HL-60 (cell line): Measurements from ENCODE around the gene MYPN.

Source experiments
- CTCF ChIP-seq: IDR thresholded peaks from one replicate; pipeline ENCODE4 v1.5.1; 2011; ENCODE audit warnings: low read length, control low read depth, inconsistent platforms; ENCODE audit not compliant: insufficient read depth
- POLR2AphosphoS5 ChIP-seq: IDR thresholded peaks from 2 replicates; pipeline ENCODE4 v1.6.1; 2012; ENCODE audit warnings: low read depth

- TF ChIP-seq CTCF (no peak), POLR2AphosphoS5 (no peak)
Measured at GRCh38 chr10:68106656-68107055, 2.6 kb upstream of the MYPN start.
